Measurements from ENCODE around the gene RAB40AL. TPM values are rescaled to one million over a fixed set of nuclear protein-coding genes. Genes with fewer than 3 reads are reported as not detected.
"Not testable (repeated sequence)": the region's sequence is repeated elsewhere in the genome, so short reads cannot be mapped to it uniquely, and the experiment has no call there.

Gene RAB40AL
- total RNA-seq, 2 experiments from 2014 or later = 0.19 to 0.38 TPM

DNA sequence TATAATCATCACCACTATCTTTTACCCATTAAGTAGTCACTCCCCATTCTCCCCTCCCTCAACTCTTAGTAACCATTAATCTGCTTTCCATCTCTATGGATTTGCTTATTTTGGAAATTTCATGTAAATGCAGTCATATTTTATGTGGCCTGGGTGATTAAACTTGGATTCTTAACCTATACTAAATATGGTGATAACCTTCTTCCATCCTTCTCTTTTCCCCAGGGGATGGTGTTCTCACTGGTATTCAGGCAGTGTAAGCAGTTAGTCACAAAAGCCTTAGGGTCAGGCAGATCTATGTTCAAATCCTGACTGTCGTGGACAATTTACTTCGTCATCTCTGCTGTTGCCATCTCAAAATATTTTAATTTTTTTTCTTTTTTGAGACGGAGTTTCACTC lies 29.6 kb downstream of the RAB40AL start:
- BruUV-seq (replicated peaks) = no TSS peak
- CTCF ChIA-PET (ENCODE audit: unreplicated experiment) = no interaction called here
- Histone ChIP-seq H3K36me3 (ENCODE audit: insufficient read depth, low read length) (no peaks in the 10 kb centered on the region), H3K27ac (ENCODE audit: low read depth, low read length, poor library complexity, severe bottlenecking) (no peak overlapping the region), H3K4me1 (ENCODE audit: insufficient read depth, low read length, poor library complexity, severe bottlenecking) (no peaks in the 10 kb centered on the region), H4K20me1 (ENCODE audit: insufficient read depth, low read length) (no peaks in the 10 kb centered on the region), H3K9me3 (ENCODE audit: low read length) (no peaks in the 10 kb centered on the region), H3K4me3 (ENCODE audit: low read depth, low read length, poor library complexity, severe bottlenecking) (no peak overlapping the region), H3K4me2 (ENCODE audit: low read length) (no peak overlapping the region), H2AFZ (ENCODE audit: low read length) (no peak overlapping the region), H3K9me2 (ENCODE audit: insufficient read depth, low read length) (no peaks in the 10 kb centered on the region), H3K79me2 (ENCODE audit: insufficient read depth, low read depth, low read length) (no peaks in the 10 kb centered on the region)
- POLR2A ChIA-PET = no interaction called here
- intact Hi-C loops (cut with micrococcal nuclease; ENCODE audit: unreplicated experiment) = no loop called here
- TF ChIP-seq, protein P1, sequence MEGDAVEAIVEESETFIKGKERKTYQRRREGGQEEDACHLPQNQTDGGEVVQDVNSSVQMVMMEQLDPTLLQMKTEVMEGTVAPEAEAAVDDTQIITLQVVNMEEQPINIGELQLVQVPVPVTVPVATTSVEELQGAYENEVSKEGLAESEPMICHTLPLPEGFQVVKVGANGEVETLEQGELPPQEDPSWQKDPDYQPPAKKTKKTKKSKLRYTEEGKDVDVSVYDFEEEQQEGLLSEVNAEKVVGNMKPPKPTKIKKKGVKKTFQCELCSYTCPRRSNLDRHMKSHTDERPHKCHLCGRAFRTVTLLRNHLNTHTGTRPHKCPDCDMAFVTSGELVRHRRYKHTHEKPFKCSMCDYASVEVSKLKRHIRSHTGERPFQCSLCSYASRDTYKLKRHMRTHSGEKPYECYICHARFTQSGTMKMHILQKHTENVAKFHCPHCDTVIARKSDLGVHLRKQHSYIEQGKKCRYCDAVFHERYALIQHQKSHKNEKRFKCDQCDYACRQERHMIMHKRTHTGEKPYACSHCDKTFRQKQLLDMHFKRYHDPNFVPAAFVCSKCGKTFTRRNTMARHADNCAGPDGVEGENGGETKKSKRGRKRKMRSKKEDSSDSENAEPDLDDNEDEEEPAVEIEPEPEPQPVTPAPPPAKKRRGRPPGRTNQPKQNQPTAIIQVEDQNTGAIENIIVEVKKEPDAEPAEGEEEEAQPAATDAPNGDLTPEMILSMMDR (conservative IDR thresholded peaks at IDR 0.05; ENCODE audit: low read length) = no peak
- no peak for TF ChIP-seq EZH2phosphoT487 (IDR thresholded peaks at IDR 0.05; ENCODE audit: borderline replicate concordance, low read depth, low read length)
- no peak for DNase-seq (ENCODE audit: low spot score)

- ChIA-PET POLR2A (no interaction called here), CTCF (ENCODE audit: unreplicated experiment) (no interaction called here)
- Histone ChIP-seq H4K20me1 (ENCODE audit: insufficient read depth, low read length) (no peaks in the 10 kb centered on the region), H3K9me2 (ENCODE audit: insufficient read depth, low read length) (no peaks in the 10 kb centered on the region), H3K4me3 (ENCODE audit: low read depth, low read length, poor library complexity, severe bottlenecking) (no peak overlapping the region), H3K79me2 (ENCODE audit: insufficient read depth, low read depth, low read length) (no peaks in the 10 kb centered on the region), H3K9me3 (ENCODE audit: low read length) (no peaks in the 10 kb centered on the region), H3K27ac (ENCODE audit: low read depth, low read length, poor library complexity, severe bottlenecking) (no peak overlapping the region), H2AFZ (ENCODE audit: low read length) (no peak overlapping the region), H3K4me2 (ENCODE audit: low read length) (no peak overlapping the region), H3K36me3 (ENCODE audit: insufficient read depth, low read length) (no peaks in the 10 kb centered on the region), H3K4me1 (ENCODE audit: insufficient read depth, low read length, poor library complexity, severe bottlenecking) (no peaks in the 10 kb centered on the region)
- intact Hi-C loops (cut with micrococcal nuclease; ENCODE audit: unreplicated experiment) = no loop called here
- no peak for DNase-seq (ENCODE audit: low spot score)
- no peak for TF ChIP-seq EZH2phosphoT487 (IDR thresholded peaks at IDR 0.05; ENCODE audit: borderline replicate concordance, low read depth, low read length)
- TF ChIP-seq, protein P1 (conservative IDR thresholded peaks at IDR 0.05; ENCODE audit: low read length) = no peak
- BruUV-seq (replicated peaks) = no TSS peak
Measured at GRCh38 chrX:102968216-102968615, 31.1 kb downstream of the RAB40AL start.

DNA sequence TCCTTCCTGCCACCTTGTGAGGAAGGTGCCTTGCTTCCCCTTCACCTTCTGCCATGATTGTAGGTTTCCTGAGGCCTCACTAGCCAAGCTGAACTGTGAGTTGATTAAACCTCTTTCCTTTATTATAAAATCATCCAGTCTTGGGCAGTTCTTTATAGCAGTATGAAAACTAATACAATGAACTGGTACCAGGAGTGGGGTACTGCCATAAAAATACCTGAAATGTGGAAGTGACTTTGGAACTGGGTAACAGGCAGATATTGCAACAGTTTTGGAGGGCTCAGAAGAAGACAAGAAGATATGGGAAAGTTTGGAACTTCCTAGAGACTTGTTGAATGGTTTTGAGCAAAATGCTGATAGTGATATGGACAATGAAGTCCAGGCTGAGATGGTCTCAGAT lies 34.5 kb downstream of the RAB40AL start:
- H3K27ac ChIP-seq (ENCODE audit: low read depth, low read length, poor library complexity, severe bottlenecking); H3K4me2 ChIP-seq (ENCODE audit: low read length); DNase-seq (ENCODE audit: low spot score); CTCF ChIA-PET (ENCODE audit: unreplicated experiment); H3K9me3 ChIP-seq (ENCODE audit: low read length); H4K20me1 ChIP-seq (ENCODE audit: insufficient read depth, low read length); H3K9me2 ChIP-seq (ENCODE audit: insufficient read depth, low read length); H3K36me3 ChIP-seq (ENCODE audit: insufficient read depth, low read length); POLR2A ChIA-PET; H3K4me1 ChIP-seq (ENCODE audit: insufficient read depth, low read length, poor library complexity, severe bottlenecking); H2AFZ ChIP-seq (ENCODE audit: low read length); BruUV-seq (replicated peaks); intact Hi-C loops (cut with micrococcal nuclease; ENCODE audit: unreplicated experiment); H3K4me3 ChIP-seq (ENCODE audit: low read depth, low read length, poor library complexity, severe bottlenecking); H3K79me2 ChIP-seq (ENCODE audit: insufficient read depth, low read depth, low read length): not testable (repeated sequence)

All from OCI-LY7 (cell line).